ENCODE results near the gene PC.
A peak's percentile ranks its signal among the peaks of the same experiment; 100 is the strongest.

The PC gene

DNA sequence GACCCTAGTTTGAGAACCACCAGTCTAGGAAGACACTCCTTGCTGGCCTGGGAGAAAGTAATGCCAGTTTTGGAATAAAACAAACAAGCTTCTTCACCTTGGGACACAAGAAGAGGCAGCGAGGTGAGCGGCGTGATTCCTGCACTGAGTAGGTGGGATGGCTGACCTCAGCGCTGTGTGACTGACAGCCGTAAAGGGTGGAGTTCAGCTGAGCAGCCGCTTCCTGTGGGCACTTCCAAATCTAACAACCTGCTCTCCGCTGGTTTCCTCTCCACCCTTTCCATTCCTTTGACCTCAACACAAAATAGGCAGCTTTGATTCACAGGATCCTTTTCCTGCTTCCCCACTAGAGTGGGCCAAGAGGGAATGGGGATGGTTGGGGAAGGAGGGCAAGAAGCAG lies 45.8 kb downstream of the PC start:
- DNase-seq: no peak

DNA sequence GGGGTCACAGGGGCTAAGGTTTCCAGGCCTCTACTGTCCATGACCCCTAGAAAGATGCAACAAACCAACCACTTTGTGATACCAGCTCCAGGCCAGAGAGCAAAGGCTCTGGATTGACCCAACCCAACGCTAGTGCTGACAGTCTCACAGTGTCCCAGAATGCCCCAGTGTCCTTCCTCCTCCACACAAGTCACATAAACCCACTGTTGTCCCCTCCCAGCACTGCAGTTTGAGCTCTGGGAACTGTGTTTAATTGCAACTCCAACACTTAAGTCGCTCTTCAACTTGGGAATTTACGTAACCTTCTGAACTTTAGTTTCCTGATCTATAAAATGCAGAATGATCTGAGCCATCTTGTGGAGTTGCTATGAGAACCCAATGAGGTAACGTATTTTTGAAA lies 47.5 kb downstream of the PC start:
- no peak for DNase-seq

DNA sequence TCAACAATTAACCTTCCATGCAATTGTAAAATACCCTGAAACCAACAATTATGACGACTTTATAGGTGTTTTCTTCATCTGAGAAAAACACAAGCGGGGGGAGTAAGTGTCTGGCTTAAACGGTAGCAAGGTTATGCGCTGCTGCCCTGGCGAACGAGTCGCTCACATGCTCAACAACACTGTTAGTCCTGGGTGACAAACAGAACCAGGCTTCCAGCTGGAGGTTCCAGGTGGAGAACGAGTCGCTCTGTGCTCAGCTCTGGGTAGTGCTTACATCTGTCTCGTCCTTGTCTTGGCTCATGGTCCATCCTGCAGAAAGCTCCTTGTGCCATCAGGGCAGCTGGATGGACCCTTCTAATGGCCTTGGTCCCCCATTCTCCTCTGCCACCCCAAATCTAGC lies 48.2 kb downstream of the PC start:
- no peak for DNase-seq

DNA sequence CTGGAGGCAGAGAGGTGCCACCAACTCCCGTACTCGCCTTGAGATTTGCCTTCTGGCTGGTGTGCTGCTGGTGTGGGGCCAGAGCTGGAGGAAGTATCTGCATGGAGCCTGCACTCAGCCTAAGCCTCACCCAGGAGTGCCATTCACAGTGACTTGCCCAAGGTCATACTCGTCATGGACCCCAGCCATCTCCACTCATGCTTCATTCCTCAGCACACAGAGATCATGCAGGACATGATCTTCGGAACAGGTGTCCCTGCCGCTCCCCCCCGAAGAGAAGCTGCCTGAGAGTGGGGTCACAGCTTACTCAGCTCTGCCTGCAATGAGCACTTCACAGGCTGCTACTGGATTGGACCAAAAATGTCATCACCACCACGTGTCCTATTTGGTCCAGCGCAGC lies 49.0 kb downstream of the PC start:
- no peak for DNase-seq

DNA sequence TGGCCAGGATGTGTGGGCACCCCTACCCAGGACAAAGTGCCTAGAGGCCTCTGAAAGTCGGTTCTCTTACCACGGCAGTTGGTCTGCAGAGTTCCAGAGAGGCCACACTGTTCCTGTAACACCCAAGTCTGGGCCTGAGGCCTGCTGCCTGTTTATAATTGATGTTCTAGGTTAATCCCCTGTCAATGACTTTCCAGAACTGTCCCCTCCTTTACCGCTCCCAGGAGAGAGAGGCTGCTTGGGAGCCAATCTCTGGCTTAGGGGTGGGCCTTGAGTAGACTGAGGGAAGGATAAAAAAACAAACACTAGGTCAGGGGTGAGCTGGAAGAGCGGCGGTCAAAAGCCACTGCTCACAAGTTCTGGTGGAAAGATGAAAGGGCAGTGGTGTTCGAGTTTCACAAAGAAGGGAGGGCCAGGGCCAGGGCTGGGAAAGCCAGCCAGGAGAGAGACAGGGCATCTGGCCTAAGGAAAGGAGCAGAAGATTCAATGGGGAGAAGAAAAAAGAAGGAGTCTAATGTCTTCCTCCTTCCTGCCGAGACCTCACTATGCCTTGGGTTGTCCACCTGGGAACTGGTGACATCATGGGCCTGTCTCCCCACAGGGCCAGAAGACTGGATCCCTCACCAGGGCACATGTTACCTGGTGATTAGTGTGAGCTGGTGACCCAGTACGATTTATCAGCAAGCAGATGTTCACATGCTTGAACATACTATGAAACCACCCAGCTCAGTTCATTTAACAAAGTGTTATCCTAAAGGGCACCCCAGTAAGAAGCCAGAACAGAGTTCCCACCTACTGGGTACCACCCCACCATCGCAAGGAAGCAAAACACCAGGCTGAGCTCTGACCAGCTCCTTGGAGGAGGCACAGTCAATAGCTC lies 50.2 kb downstream of the PC start:
- DNase-seq: peak in 3 of 51 donors; percentile 17 to 24 (median 23)

DNA sequence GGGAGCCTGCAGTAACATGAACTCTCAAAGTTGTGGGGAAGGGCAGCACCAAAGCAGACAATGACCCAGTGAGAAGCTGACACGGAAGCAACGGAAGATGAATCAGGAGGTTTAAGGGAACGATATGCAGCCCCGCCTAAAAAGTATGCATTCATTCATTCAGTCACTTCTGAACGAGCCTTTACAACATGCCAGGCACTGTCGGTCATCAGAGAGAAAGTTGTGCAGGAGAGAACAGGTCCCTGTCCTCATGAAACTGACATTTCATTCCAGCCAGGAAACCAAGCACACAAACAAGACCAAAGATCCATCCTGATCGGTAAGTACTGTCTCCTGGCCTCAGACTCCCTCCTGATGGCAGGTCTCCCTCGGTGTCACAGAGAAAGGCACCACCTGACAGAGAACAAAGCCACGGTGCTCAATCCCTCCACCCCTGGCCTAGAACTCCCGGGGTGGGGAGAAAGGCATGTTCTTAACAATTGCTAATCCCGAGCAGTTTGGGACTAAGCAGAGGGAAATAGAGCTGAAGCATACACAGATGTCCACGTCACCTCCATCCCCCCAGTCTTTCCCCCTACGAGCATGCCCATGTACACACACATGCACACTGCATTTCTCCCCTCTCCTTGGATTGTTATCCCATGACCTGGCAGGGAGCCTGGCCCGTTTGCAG lies 52.0 kb downstream of the PC start:
- peak in 1 of 51 donors; percentile 14 for DNase-seq

DNA sequence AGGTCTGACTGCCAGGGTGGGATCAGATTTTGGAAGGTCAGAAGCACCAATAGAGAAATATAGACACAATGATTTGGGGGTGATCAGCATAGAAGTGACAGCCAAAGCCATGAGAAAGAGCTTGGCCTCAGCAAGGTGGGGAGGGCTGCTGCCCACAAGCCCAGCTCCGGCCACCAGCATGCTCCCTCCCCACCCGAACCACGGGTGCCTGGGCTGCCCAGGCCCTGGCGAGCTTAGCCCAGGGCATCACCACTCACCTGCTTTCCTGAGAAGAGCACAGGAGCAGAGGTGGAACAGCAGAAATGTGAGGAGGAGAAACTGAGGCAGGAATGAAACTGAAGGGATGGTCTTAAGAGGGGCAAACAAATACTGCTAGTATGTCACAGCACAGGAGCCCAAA lies 52.6 kb downstream of the PC start:
- no peak for DNase-seq

DNA sequence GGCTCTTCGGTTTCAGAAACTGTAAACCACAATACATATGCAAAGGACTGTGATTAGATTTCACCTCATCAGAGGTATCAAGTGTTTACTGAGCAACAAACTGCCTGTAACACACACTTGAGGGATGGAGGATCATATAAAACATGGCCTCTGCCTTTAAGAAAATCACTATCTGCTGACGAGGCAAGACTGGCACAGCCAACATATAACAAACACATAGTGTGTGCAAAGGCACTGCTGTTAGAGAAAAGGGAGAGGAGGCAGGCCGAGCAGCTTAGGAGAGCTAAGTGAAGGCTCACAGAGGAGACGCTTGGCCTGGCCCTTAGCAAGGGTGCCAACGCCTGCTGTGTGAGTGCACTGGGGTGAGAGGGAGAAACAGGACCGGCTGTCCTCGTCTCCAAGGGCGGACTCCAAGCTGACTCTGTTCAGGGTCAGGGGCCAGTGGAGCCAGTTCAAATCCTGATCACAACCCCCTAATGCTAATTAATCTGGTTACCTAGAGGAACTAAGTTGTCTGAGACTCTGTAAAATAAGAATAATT lies 53.1 kb downstream of the PC start:
- DNase-seq: no peak

DNA sequence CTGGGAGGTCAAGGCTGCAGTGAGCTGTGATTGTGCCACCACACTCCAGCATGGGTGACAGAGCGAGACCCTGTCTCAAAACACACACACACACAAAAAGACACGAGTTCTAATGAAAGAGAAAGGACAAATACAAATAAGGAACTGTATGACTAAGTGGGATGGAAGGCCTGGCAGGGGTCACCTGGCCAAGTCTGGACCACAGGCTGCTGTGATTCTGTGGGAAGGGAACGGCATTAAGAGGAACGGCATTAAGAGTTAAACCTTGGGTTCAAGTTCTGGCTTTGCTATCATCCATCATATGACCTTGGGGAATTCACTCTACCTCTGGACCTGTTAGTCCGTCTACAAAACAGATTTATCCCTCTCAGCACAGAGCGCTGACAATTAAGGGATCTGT lies 53.6 kb downstream of the PC start:
- no peak for DNase-seq

DNA sequence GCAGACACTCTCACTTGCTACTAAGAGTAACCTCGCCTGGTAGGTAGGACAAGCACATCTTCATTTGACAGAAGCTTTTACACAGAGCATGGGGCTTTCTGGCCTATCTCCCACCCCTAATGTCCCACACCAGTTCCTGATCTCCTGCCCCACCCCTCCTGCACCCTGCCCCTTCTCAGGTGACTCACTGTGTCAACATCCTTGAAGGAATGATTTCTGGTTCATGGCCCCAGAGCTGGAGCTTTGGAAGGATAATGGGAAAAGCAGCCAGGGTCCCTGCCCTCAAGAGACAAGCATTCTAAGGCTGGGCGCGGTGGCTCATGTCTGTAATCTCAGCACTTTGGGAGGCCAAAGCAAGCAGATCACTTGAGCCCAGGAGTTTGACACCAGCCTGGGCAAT lies 54.1 kb downstream of the PC start:
- DNase-seq: no peak

DNA sequence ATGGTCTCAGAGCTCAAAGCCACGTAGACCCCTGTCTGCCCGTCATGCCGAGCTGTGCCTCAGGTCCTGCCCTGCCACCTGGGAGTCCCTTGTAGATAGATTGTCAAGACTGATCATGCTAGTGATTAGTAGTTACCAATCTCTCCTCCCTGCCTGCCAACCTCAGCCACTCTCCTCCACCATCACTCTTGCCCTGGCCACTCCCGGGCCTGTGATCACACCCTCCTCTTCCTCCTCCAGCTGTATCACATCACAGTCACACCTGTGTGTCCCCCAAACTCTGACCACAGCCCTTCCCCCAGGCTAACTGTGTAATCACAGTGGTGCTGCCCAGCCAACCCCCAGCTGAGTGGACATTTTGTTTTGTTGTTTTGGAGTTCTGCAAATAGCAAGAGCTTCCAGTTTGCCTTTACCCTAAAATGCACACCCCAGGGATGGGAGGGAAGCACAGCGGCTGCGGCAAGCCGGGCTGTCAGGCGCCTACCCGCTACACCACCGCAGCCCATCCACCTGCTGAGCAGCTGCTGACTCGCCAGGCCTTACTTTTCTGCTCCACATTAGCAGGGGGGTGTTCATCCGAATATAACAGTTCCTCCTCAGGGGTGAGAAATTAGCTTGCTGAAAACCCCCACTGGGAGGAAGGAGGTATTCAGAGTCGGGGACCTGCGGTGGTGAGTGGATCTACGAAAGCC lies 55.6 kb downstream of the PC start:
- DNase-seq: no peak

DNA sequence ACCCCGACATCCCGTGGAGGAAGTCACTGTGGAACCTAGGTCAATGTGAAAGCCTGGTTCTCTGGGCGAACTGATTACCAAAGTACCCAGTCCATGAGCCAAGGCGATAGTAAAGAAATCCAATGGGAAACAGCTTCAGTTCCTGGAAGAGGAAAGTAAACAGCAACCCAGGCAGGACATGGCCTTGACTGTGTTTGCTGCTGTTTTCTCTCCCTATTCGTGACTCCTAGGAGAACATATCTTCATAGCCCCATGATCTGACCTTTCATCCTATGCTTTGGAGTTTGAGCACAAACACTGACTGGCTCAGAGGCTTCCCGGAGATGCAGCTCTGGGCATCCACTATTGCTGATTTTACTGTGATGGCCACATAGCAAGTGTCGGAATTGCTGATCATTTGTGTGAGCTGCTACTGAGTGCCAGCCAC lies 56.2 kb downstream of the PC start:
- DNase-seq: no peak

DNA sequence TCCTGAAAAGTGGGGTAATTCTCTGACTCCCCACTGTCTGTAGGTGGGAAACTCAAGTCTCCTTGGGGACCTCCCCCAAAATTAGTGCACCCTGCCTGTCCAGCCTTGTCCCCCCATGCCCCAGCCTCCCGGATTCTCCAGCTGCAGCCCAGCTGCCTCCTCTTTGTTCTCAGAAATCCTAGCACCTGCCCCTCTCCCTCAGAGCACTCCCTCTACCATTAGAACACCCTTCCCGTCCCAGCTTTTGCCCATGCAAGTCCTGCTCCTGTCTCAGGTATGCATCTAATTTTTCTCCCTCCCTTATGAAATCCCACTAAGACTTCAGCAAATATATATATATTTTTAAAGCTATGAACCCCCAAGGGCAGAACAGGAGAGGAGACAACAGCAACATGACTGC lies 64.0 kb downstream of the PC start:
- DNase-seq: no peak

DNA sequence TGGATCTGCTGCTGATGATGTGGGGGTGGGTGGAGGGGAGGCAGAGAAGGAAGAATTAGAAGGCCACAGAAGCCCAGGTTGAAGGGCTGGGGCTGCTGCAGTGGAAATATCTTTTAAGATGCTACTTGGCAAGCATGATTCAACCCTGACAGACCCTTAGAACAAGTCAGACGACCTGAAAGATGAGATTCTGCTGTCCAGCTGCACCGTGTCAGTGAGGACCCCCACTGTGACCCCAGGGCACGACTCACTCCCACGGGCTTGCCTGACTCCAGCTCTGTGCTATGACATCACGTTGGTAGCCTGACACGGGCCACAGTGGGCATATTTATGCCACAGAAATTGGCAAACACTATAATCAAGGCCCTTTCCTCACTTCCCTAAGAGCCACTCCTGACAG lies 65.3 kb downstream of the PC start:
- no peak for DNase-seq

DNA sequence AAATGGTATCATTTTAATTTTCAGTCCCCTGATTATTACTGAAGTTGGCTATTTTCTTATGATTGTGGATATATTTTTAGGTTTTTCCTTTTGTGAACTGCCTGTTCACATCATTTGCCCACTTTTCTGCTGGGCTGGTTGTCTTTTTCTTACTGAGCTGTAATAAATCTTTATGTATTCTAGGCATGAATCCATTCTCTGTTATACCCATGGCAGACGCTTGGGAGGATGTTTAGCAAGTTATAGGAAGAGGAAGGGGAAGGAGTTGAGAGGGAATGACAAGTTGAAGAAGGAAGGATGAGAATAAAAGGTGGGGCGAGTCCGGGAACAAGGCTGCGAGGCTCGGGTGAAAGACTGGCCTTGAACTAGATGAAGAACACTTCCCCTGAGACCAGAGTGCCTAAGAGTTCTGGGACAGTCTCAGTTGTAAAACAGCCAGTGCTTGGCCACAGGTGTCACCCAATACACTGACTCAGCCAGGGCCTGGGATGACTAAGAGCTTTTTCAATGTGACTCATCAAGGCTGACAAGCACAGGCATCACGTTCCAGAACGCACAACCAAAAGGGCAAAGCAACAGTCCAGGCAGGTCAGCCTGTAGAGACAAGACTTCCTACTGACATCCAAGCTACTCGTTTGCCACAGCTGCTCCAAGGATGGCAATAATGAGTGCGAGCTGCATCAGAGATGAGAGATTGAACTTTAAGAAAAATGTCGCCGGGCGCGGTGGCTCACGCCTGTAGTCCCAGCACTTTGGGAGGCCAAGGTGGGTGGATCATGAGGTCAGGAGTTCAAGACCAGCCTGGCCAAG lies 66.1 kb downstream of the PC start:
- peak in 7 of 51 donors; percentile 20 to 58 (median 41) for DNase-seq

DNA sequence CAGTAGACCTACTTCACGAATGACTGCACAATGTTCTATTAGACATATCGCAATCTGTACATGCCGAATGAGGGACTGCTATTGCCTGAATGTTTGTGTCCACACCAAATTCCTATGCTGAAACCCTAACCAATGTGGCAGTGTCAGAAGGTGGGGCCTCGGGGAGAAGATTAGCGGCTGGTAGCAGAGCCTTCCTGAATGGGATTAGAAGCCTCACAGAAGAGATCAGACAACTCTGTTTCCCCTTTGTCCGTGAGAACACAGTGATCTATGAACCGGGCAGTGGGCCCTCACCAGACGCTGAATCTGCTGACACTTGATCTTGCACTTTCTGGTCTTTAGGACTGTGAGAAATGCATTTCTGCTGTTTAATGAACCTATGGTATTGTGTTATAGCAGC lies 68.2 kb downstream of the PC start:
- DNase-seq: no peak

DNA sequence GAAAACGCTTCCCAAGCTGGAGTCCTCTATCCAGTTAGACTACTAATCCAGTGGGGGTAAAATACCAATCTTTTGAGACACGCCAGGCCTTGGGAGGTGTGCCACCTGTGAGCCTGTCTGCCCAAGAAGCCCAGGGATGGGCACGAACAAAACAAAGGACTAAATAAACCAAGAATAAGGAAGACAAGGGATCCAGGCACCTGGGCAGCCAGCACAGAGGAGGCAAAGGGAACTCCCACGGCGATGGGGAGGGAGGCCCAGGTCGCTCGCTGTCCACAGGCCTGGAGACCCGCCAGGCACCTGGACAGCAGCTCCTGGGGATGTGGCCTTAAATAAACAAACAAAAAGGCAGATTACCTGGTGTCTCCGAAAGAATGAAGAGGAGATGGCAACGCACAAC lies 69.9 kb downstream of the PC start:
- no peak for DNase-seq

DNA sequence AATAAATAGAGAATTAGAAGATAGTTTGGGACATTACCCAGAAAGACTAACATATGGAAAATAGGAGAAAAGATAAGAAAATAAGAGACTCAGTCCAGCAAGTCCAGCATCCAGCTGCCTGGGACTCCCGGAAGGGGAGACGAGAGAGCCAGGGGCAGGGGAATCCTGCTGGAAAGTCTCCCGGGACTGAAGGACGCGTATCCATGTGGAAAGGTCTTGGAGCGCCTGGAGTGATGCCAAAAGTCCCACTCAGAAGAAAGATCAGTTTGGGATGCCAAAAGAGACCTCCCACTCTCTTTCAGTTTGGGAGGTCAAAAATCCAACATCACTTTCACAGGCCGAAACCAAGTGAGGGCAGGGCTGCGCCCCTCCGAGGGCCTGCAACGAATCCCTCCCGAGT lies 70.7 kb downstream of the PC start:
- no peak for DNase-seq

DNA sequence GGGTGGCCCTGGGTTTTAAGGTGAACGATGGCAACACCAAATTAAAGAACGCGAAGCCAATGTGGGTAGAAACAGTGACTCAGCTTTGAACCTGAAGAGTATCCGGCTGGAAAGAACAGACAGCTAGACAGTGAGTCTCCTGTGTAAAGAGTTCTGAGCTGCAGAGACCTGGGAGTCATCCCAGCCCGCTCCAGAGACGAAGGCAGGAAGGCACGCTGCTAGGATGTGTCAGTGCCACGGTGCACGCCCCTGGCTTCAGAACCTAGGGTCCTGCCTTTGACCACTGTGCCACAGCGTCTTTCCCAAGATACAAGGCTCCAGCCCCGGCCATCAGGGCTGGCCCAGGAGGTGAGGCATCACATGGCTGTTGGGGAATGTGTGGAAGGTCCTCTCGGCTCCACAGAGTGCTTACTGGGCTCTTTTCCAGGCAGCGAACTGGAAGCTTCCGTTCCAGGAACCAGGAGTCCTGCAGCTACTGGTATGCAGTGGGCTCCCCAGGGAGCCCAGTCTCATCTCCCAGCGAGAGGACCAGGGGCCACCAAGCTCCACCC lies 71.4 kb downstream of the PC start:
- no peak for DNase-seq

DNA sequence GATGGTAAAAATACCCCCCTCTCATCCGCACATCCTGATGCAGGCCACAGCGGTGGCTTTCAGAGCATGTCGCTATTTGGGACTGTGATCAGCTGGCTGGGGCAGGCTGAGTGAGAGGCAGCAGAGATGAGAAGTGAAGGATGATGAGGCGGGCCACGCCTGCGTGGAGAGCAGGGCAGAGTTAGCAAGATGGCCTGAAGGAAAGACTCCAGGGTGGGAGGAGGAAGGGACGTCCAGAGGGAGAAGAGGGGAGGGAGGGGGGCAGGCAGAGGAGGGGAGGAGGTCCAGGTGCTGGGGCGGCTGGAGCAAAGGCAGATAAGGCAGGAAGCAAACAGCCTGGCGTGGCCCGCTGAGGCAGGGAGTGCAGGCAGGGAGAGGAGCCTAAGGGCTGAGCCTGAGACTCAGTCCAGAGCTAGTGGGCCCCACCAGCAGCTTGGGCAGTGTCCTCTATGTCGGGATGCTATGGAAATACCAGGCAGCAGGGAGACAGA lies 72.2 kb downstream of the PC start:
- DNase-seq: no peak

DNA sequence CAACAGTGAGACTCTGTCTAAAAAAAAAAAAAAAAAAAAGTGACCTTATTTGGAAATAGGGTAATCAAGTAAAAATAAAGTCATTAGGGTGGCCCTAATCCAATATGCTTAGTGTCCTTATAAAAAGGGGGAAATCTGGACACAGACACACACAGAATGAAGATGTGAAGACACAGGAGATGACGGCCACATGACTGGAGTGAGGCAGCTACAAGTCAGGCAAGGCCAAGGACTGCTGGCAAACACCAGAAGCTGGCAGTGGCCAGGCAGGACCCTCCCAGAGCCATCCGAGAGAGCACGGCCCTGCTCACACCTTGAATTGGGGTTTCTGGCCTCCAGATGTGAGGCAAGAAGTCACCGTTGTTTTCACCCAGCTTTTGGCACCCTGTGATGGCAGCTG lies 72.7 kb downstream of the PC start:
- DNase-seq: peak in 1 of 51 donors; percentile 22

Data from hypothalamus (tissue), 51 donors.